ENCODE measurements around the gene PIWIL1. TPM values are rescaled to one million over a fixed set of nuclear protein-coding genes. Genes with fewer than 3 reads are reported as not detected.

Gene PIWIL1
- total and polyA plus RNA-seq, 2 of the 4 experiments (the other 2 are of a cell fraction) = not detected

DNA sequence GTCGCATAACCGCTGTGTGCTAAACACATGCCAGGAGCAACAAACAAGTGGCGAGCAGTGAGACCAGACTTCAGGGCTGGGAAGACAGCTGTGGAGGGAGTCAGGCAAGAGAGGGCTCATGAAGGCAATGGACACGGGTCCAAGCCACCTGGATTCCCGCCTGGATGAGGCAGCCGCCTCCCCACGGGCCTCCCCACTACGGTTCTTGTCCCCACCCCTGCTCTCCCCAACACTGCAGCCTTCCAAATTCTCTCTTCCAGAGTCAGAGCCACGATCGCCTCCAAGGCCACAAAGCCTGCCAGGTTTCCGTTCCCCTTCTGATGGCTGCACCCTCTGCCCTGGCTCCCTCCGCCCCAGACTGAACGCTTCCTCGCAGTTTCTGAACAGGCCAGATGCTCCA lies 36.1 kb upstream of the PIWIL1 start:
- TF ChIP-seq MXI1 (IDR thresholded peaks at IDR 0.05; ENCODE audit: borderline replicate concordance, low read depth, low read length) = no peak
- TF ChIP-seq NFE2L2 (IDR thresholded peaks at IDR 0.05; ENCODE audit: low read depth, low read length) = no peak
- CTCF ChIA-PET = no interaction called here

More for the DNA sequence above, 36.1 kb upstream of the PIWIL1 start:
- H3K9me3 ChIP-seq (ENCODE audit: control insufficient read depth, insufficient read depth, low read length) = peaks cover 37% of the 10 kb centered on the region
- no peaks in the 10 kb centered on the region for H4K20me1 ChIP-seq (ENCODE audit: insufficient read depth, low read length)
- H2BK5ac ChIP-seq (ENCODE audit: low read depth, low read length, poor library complexity, severe bottlenecking) = no peak overlapping the region
- H3K79me1 ChIP-seq (ENCODE audit: low read depth in 1 of 2, low read length in 2 of 2) = no peaks in the 10 kb centered on the region
- no peak overlapping the region for H3K4ac ChIP-seq (ENCODE audit: low read depth, low read length)
- H3K14ac ChIP-seq (replicated peaks; ENCODE audit: low read depth, low read length) = no peak overlapping the region
- POLR2A ChIA-PET (ENCODE audit: unreplicated experiment) = no interaction called here
- no peak overlapping the region for H2AK9ac ChIP-seq (replicated peaks; ENCODE audit: low read depth, low read length, poor library complexity)
- no peak overlapping the region for H2AFZ ChIP-seq (replicated peaks; ENCODE audit: low read length, poor library complexity)
- H3K56ac ChIP-seq (ENCODE audit: extremely low read depth, insufficient read depth, low read length) = no peak overlapping the region
- WGBS, 2 experiments (ENCODE audit: extremely low coverage in 2 of 2, insufficient read length in 1 of 2) = 73% methylated on average over 3 of the region's 14 CpGs; no CpG with 5 or more reads in 1 of the 2 experiments
- no peak overlapping the region for H3K4me2 ChIP-seq (ENCODE audit: low read depth, low read length)
- no peak overlapping the region for H3K18ac ChIP-seq (ENCODE audit: low read depth, low read length)
- no peak for DNase-seq
- no peak overlapping the region for H4K5ac ChIP-seq (ENCODE audit: low read depth, low read length)
- H2BK120ac ChIP-seq (ENCODE audit: low read depth, low read length) = no peak overlapping the region
- no peaks in the 10 kb centered on the region for H3K4me1 ChIP-seq (ENCODE audit: control insufficient read depth, insufficient read depth, low read length)
- H2BK20ac ChIP-seq (ENCODE audit: low read depth, low read length) = no peak overlapping the region
- H3K36me3 ChIP-seq (ENCODE audit: control insufficient read depth, insufficient read depth, low read length) = no peaks in the 10 kb centered on the region
- intact Hi-C loops (cut with micrococcal nuclease) (no loop called here), dilution Hi-C loops (cut with HindIII; ENCODE audit: low sequenced_read_pairs, unreplicated experiment) (no loop called here), in situ Hi-C loops (cut with MboI; ENCODE audit: low sequenced_read_pairs) (no loop called here)
- no peak overlapping the region for H3K23ac ChIP-seq (ENCODE audit: low read depth, low read length)
- no peak overlapping the region for H2BK15ac ChIP-seq (ENCODE audit: low read depth, low read length)
- H4K91ac ChIP-seq (ENCODE audit: insufficient read depth, low read depth, low read length) = no peak overlapping the region
- H4K8ac ChIP-seq (ENCODE audit: low read depth in 2 of 2, low read length in 2 of 2) = no peak overlapping the region
- H2AK5ac ChIP-seq (ENCODE audit: low read depth, low read length) = no peak overlapping the region
- no TSS peak for BruUV-seq (replicated peaks)
- no peak overlapping the region for H3K27ac ChIP-seq (ENCODE audit: insufficient read depth, low read length)
- H3K9me1 ChIP-seq (ENCODE audit: insufficient read depth, low read length) = no peaks in the 10 kb centered on the region
- H3K27me3 ChIP-seq (ENCODE audit: control insufficient read depth, insufficient read depth, low read length) = no peaks in the 10 kb centered on the region
- H3K9ac ChIP-seq (ENCODE audit: low read depth, low read length) = no peak overlapping the region
- no peak for ATAC-seq (ENCODE audit: low read depth)
- H3K4me3 ChIP-seq (ENCODE audit: insufficient read depth, low read depth, low read length) = no peak overlapping the region

All from IMR-90 (cell line).